Cardiac septum (tissue), 1 donor: ENCODE data around the gene ZNF749. TPM values are rescaled to one million over a fixed set of nuclear protein-coding genes. Genes with fewer than 3 reads are reported as not detected.
A peak's percentile ranks its signal among the peaks of the same experiment; 100 is the strongest.
"Not testable (repeated sequence)": the region's sequence is repeated elsewhere in the genome, so short reads cannot be mapped to it uniquely, and the experiment has no call there.

Experiments used
- DNase-seq: peaks from one replicate; pipeline ENCODE4 v3.0.0-alpha.2; 2020; ENCODE audit warnings: low spot score
- intact Hi-C: fragments of 100-400 bp; cut with DNase I; formaldehyde crosslinking; loops from one replicate; pipeline ENCODE4 v1.14.0; 2022
- total RNA-seq: library from RNA; stranded (reverse); fragmentation: NEBNext Ultra II Directional; extraction: Animal tissue kit (Norgen Biotek cat#: 25700); gene quantifications from one replicate; pipeline ENCODE4 v1.2.1, GENCODE V29; 2021
- donor health status: DM: no; HTN: no; CAD: no.

Gene ZNF749
- total RNA-seq, 1 donor from 2014 or later, result 4.0 TPM

DNA sequence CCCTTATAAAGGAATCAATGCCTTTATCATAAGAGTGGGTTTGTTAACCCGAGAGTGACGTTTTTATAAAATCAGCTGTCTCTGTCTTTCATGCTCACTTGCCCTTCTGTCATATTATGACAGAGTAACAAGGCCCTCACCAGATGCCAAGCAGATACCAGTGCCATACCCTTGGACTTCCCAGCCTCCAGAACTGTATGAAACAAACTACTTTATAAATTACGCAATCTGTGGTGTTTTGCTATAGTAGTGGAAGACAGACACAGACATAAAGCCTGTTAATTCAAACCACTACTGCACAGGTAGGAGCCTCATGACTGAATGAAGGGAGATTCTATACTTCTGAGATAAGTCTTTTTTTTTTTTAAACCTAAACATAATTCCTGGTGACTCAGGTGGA is 17.2 kb downstream of the ZNF749 start:
- intact Hi-C loops, result no loop called here
- no peak for DNase-seq

DNA sequence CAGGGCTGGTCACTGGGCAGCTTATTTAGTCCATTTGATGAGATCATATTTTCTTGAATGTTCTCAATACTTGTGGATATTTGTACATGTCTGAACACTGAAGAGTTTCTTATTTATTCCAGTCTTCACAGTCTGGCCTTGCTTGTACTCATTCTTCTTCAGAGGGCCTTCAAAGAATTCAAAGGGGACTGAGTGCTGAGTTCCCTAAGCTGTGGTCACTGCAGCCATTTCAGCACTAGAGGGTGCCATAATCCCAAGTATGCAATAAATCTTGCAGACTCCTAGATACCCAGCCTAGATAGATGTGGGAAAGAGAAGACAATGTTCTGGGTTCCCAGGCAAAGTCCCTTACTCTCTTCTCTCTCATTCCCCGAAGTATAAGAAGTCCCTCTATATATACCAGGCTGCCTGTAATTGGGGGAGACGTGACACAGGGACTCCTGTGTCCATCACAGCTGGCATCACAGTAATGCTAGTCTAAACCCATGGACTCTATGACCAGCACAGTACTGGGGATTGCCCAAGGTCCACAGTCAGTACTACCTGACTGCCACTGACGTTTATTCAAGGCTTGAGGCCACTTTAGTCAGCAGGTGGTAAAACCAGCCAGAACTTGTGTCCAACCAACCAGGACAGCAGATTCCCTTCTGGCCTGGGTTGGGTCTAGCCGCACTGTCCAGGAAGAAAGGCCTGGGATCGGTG is 30.7 kb downstream of the ZNF749 start:
- no peak for DNase-seq
- intact Hi-C loops, result no loop called here

DNA sequence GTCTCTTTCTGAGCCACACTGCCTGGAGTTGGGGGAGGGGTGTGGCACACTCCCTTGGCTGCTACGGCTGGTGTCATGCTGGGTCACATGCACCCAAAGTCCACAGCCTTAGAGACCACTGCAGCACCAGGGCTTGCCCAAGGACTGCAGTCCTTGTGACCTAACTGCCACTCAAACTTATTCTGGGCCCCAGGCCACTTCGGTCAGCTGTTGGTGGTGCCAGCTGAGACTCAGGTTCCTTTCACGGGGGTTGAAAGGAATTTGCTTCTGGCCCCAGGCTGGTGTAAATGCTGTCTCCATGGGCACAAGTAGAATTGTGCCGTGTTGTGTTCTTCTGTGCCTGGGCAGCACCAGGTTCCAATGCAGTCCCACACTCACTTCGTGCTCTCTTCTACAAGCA is 31.4 kb downstream of the ZNF749 start:
- DNase-seq, result peak; percentile 80
- intact Hi-C loops, result no loop called here

DNA sequence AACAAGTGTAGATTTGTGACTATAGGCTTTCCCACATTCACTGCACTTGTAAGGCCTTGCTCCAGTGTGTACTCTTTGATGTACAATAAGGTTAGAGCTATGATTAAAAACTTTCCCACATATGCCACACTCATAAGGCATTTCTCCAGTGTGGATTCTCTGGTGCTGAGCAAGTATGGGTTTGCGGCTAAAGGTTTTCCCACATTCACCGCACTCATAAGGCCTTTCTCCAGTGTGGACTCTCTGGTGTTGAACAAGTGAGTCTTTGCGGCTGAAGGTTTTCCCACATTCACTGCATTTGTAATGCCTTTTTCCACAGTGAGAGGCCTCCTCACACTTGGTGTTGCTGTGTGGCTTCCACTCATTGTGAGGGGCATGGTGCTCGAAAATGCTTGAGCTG is 38.5 kb downstream of the ZNF749 start:
- intact Hi-C loops, result no loop called here

DNA sequence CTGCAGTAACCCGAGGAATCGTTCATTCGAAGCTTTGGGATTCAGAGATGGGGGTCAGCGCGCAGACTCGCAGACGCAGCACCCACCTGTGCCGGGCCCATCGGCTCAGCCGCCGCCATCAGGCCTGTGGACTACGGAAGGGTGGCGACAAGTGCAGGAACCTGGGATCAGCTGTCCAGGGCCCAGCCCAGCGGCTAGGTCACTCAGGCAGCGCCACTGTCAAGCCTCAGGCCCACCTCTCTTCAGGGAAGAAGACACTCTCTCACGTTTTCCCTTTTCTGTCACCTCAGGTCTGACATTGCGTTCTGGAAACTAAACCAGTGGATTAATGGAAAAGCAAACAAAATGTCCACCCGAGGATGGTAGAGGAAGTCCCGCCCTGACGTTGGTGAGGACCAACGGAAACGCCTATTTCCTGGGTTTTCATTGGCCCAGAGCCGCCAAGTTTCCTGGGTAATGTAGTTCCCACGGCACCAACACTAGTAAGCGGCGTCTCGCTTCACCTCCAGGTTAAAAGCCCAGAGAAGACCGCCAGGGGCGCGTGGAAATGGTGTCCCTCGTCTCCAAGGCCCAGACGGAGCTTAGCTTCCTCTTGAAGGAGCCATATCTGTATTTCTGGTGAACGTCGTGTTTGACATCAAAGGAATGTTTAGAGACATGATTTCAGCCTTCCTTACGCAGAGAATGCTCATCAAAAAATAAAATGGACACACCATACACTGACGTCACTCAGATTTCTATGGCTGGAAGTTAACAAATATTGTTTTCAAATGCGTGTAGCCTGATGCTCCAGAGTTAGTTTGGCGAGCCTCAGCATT is 42.3 kb downstream of the ZNF749 start, which contains the start of gene ZNF772:
TSS of gene ZNF772 (minus strand) at position 376 of the 818 bp plus-strand sequence. CDS start at position 119, 257 bp downstream.
- DNase-seq, result peak; percentile 94
- intact Hi-C loops, result no loop called here

More for the DNA sequence above, 38.5 kb downstream of the ZNF749 start:
- no peak for DNase-seq

DNA sequence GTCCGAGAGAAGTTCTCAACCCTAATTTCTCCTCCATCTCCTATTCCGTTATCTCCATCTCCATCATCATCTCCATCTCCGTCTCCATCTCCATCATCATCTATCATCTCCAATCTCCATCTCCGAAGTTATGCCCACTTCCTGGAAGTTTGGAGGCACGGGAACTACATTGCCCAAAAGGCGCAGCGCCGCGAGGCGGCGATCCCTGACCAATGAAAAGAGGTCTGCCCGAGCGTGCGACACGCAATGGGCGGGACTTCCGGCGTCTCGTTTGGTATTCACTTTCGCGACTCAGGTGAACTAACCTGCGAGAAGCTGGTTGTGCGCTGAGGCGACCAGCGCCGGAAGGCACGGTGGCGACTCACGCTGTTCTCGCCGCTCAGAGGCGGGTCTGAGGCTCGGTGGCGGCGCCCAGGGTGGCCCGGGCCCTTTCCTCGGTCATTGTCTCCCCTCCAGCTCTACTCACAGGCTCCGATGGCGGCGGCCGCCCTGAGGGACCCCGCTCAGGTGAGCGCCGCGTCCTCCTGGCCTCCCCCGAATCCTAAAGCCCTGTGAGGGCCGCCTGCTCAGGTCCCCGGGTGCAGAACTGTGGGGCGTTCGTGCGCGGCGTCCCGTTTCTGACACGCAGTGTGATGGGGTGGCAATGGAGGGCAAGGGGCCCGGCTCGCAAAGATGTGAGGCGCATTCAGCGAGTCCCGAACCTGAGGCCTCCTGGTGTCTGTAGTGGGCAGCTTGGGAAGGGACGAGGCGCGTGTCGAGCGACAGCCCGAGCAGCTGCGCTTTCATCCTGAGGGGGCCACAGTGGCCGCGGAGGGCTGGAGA is 52.6 kb downstream of the ZNF749 start, which contains the start of gene ZNF419:
TSS of gene ZNF419 (plus strand) at position 274 of the 822 bp plus-strand sequence. CDS start at position 475, 201 bp downstream.
- DNase-seq, result peak; percentile 93
- intact Hi-C loops, result not testable (repeated sequence)

DNA sequence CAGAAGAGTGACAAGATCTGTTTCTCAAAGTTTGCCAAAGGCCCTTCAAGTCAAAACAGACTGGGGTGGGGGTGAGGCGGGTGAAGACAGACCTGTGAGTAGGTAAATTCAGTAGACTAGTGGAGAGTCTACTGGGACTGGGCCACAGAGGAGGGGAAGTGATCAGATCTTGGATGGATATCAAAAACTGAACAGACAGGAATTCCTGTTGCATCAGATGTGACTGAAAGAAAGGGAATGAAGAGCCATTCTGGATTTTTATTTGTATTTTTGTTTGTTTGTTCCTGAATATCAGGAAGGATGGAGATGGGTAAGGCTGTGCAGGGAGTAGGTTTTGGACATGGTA is 53.1 kb downstream of the ZNF749 start:
- DNase-seq, intact Hi-C loops: not testable (repeated sequence)

Other genes with a start within 250 kb of the ZNF749 start
- gene ZNF264, start 243.8 kb upstream of the ZNF749 start, total RNA-seq, result 23.0 TPM
- gene AURKC, start 204.3 kb upstream of the ZNF749 start, total RNA-seq, result 2.2 TPM
- gene ZNF805, start 194.7 kb upstream of the ZNF749 start, total RNA-seq, result 12.8 TPM
- 45.3 TPM for gene ZNF460, start 154.8 kb upstream of the ZNF749 start, total RNA-seq
- gene ZNF543, start 114.9 kb upstream of the ZNF749 start, total RNA-seq, result 6.1 TPM
- gene ZNF304, start 84.1 kb upstream of the ZNF749 start, total RNA-seq, result 10.0 TPM
- 10.2 TPM for gene TRAPPC2B, start 71.8 kb upstream of the ZNF749 start, total RNA-seq
- gene ZNF547, start 71.8 kb upstream of the ZNF749 start, total RNA-seq, result 4.0 TPM
- gene ZNF548, start 45.5 kb upstream of the ZNF749 start, total RNA-seq, result 16.1 TPM
- 10.1 TPM for gene ZNF17, start 24.2 kb upstream of the ZNF749 start, total RNA-seq
- 3.0 TPM for gene VN1R1, start 21.8 kb downstream of the ZNF749 start, total RNA-seq
- 23.7 TPM for gene ZNF772, start 42.2 kb downstream of the ZNF749 start, total RNA-seq
- 8.7 TPM for gene ZNF419, start 52.4 kb downstream of the ZNF749 start, total RNA-seq
- gene ZNF773, start 64.6 kb downstream of the ZNF749 start, total RNA-seq, result 5.5 TPM
- 3.6 TPM for gene ZNF549, start 92.0 kb downstream of the ZNF749 start, total RNA-seq
- 9.9 TPM for gene ZNF550, start 124.5 kb downstream of the ZNF749 start, total RNA-seq
- 4.8 TPM for gene ZNF416, start 143.6 kb downstream of the ZNF749 start, total RNA-seq
- 4.5 TPM for gene ZIK1, start 148.8 kb downstream of the ZNF749 start, total RNA-seq
- 3.5 TPM for gene ZNF530, start 164.6 kb downstream of the ZNF749 start, total RNA-seq
- 16.5 TPM for gene ZNF134, start 178.9 kb downstream of the ZNF749 start, total RNA-seq
- gene ZNF211, start 197.8 kb downstream of the ZNF749 start, total RNA-seq, result 14.2 TPM
- 0.16 TPM for gene ZSCAN4, start 233.6 kb downstream of the ZNF749 start, total RNA-seq
- 3.7 TPM for gene ZNF551, start 246.7 kb downstream of the ZNF749 start, total RNA-seq